ENCODE measurements around the gene PPP4R4.

DNA sequence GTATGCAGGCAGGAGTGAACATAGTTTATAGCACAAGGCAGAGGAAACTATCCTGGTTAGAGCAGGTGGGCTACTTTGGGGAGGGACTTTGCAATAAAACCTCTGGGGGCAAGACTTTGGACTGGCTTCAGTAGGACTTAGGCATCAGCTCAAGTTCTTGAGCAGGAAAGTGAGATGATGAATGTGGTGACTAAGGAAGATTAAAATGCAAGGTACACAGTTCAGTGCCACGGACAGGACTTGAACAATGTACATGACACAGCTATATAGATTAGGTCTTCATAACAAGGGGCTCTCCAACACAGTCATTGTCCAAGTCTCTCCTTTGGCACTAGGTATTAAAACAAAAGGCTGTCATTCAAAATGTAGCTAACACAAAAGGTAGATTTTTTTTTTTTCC, 21.4 kb upstream of the PPP4R4 start:
- TF ChIP-seq EZH2phosphoT487 (IDR thresholded peaks at IDR 0.05; ENCODE audit: low read depth) = no peak
- TF ChIP-seq, protein P1, sequence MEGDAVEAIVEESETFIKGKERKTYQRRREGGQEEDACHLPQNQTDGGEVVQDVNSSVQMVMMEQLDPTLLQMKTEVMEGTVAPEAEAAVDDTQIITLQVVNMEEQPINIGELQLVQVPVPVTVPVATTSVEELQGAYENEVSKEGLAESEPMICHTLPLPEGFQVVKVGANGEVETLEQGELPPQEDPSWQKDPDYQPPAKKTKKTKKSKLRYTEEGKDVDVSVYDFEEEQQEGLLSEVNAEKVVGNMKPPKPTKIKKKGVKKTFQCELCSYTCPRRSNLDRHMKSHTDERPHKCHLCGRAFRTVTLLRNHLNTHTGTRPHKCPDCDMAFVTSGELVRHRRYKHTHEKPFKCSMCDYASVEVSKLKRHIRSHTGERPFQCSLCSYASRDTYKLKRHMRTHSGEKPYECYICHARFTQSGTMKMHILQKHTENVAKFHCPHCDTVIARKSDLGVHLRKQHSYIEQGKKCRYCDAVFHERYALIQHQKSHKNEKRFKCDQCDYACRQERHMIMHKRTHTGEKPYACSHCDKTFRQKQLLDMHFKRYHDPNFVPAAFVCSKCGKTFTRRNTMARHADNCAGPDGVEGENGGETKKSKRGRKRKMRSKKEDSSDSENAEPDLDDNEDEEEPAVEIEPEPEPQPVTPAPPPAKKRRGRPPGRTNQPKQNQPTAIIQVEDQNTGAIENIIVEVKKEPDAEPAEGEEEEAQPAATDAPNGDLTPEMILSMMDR (IDR thresholded peaks at IDR 0.05; ENCODE audit: low read depth, low read length) = no peak

Data from OCI-LY3 (cell line).